Prostate gland (tissue), 2 donors: ENCODE data around the gene SLC22A14.

Experiments
- CTCF ChIP-seq, 4 experiments: fragments of 200-600 bp in 2 of 4; fragments of 450-650 bp in 2 of 4; sonication (generic) in 2 of 4; IDR thresholded peaks; 1 replicate in 3 of 4; 2 replicates in 1 of 4; pipeline ENCODE4 v1.5.1; 2016 to 2019; ENCODE audit warnings: antibody characterized with exemption in 4 of 4, mild to moderate bottlenecking in 2 of 4, moderate library complexity in 2 of 4
- POLR2A ChIP-seq: fragments of 450-650 bp; IDR thresholded peaks from one replicate; pipeline ENCODE4 v1.6.1; 2016; ENCODE audit warnings: antibody characterized with exemption, mild to moderate bottlenecking

- TF ChIP-seq CTCF (IDR thresholded peaks at IDR 0.05), result no peak
- TF ChIP-seq POLR2A, result no peak
Observed at GRCh38 chr3:38270606-38271005, 11.5 kb upstream of the SLC22A14 start.
